Measurements from ENCODE around the gene REEP3.

Gene REEP3

DNA sequence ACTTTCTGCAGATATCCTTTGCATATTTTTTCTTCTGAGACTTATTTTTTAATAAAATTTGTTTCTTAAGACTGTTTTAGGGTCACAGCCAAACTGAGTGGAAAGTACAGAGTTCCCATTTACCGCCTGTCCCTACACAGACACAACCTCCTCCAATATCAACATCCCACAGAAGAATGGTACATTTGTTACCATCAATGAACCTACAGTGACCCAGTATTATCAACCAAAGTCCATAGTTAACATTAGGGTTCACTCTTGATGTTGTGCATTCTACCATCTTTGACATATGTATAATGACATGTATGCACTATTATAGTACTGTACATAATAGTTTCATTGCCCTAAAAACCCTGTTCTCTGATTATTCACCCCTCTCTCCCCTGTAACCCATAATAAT is 14.6 kb upstream of the REEP3 start:
- no peak for DNase-seq (ENCODE audit: low read depth)

DNA sequence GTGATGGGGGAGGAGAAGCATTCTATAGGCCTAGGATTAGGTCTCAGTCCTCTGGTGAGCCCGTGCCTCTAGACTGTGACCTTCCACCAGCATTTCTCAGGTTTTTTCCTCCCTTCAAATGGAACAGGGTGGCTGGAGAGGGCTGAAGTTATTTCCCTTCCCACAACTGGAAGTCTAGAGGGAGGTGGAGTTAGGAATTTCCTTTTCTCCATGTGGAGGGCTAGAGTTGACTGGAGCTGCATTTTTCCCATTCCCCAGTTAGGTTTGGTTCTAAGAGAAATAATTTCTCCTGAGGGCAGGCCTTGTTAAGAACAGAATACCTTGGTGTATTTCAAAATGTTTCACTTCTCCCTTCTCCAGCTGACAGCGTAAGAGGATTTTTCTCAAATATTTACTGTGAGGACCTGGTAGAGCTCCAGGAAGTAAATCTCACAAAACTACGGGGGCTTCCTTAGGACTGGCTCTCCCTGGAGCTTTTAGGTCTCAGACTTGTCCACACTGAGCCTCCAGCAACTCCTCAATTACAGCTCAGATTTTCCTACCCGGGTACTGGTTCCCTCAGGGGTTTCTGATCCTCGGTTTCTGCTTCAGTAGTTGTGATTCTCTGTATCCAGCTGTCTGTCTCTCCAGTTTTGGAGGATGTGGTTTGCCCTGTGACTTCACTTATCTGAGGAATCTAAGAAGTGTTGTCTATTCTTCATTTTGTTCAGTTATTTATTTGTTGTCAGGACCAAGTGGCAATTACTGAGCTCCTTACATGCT is 6.0 kb upstream of the REEP3 start:
- DNase-seq (ENCODE audit: low read depth), result no peak

DNA sequence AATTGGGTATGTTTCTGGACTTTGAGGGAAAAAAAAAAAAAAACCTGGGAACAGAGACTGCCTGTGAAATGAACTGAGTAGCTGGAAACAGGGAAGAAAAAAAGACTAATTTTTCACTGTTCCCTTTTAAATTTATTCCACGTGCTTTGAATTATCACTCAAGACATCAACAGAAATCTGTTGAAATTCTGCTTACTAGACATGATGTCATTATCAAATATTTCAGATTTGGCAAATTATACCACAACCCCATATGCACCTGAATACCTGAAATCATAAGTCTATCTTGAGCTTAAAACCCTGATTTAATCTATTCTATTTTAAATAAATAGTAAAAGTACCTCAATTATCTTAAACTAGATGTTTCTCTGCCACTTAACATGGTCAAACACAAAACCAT is 5.0 kb upstream of the REEP3 start:
- DNase-seq (ENCODE audit: low read depth), result no peak

DNA sequence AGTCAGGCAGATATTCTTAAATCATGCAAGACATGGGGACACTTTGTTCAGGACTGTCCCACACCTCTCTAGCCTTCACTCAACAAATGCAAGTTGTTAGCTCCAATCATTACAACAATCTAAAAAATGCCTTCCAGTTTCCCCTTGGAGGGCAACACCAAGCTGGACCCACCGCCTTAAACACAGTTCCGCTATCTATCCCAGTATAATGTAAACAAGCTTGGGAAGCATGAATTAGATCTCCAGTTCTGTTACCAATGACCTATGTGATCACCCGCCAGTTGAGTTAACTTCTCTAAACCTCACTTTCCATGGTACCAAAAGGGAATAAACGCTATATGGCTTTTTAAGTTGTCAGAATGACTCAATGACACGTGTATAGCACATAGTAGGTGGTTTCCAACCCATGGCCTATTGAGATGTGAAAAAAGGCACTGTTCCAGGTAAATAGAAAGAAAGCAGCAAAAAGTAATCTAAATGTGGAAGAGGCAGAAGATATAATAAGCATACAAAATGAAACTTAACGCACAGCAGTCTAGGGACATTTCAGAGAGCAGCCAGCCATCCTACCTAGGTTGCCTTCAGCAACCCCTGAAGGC is 2.4 kb upstream of the REEP3 start:
- no peak for DNase-seq (ENCODE audit: low read depth)

DNA sequence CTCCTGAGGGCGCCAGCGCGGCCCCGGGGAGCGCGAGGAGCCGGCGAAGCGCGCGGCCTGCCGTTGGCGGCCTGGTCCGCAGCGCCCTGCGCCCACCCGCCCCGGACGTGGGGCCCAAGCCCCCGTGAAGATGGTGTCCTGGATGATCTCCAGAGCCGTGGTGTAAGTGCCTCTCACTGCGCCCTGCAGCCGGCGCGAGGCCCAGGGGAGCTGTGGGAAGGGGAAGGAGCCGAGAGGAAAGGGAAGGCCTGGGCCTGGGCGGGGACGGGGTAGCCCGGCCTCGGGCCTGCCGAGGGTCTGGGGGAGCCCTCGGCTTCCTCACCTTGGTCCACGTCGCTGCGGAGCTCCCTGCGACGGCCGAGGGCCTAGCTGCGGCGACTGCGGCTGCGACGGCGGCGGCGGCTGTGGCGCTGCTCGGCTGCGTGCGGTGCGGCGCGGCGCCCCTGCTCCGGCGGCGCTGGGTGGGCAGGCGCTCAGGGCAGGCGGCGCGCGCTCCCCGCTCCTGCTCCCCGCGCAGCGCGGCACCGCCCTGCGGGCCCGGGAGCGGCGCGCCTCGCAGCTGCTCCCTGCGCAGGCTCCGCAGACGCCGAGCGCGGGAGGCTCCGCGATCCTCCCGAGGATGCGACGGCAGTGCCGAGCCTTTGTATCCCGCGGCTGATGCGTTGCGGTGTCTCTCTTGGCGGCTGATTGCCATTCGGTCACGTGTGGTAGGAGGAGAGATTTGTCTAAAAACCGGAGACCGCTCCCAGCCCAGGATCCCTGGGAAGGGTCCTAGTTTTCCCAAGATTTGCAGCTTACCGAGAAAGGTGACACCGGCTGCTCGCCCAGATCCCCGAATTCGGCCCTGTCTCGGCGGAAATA is 445 bp downstream of the REEP3 start:
- DNase-seq (ENCODE audit: low read depth), result peak; percentile 46

DNA sequence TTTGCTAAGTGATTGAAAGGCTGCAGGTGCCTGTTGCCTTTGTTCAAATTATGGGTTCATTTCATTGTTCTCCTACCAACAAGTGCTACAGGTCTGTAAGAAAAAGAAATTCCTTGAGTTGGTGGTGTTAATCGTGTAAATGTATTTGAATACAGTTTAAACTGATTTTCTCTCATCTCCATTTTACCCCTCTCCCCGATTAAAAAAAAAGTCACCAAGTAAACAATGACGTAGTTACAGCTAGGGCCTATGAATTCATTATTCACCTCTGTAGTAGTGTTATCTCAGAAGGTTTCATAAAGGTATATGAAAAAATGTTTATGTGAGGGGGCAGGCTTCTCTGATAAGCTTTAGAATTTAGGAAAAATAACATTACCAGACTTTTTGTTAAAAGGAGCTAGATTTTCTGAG is 1.1 kb downstream of the REEP3 start:
- DNase-seq (ENCODE audit: low read depth), result no peak

DNA sequence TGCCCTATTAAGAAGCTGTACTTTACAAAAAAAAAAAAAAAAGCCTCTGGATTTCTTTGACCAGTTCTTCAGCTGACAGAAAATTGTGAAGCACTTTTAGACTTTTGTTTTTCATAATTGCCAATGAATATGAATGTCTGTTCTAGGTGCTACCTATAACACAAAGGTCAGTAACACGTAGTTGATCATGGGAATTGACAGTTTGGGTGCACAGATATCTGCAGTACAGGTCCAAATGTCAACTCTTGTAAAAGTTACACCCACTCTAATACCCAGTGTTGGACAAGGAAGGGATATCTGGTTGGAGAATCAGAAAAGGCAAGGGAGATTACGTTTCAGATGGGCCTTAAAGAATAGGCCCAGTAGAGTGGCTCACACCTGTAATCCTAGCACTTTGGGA is 1.8 kb downstream of the REEP3 start:
- no peak for DNase-seq (ENCODE audit: low read depth)

DNA sequence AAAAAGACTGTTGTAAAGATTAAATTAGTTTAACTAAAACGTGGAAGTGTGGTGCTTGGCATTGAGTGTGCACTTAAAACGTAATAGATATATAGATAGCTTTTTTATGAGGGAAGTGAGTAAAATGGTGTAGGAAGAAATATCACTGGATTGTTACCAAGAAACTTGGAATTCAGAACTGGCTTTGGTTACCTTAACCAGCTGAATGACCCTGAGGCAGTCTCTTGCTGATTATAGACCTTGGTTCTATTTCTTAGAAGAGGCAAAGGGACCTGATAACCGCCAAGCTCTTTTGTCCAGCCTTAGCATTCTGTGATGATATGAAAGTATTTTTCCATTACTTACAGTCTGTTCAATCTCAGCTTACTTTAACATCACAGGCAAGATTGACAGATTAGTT is 3.8 kb downstream of the REEP3 start:
- no peak for DNase-seq (ENCODE audit: low read depth)

DNA sequence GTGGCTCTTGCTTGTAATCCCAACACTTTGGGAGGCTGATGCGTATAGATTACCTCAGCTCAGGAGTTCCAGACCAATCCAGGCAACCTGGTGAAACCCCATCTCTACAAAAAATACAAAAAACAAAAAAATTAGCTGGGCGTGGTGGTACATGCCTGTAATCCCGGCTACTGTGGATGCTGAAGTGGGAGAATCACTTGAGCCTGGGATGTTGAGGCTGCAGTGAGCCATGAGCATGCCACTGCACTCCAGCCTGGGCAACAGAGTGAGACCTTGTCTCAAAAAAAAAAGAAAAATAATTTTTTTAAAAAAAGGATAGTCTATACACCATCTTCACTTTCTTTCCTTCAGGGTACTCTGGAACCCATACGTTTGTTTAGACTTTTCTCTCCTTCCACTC is 6.2 kb downstream of the REEP3 start:
- no peak for DNase-seq (ENCODE audit: low read depth)

DNA sequence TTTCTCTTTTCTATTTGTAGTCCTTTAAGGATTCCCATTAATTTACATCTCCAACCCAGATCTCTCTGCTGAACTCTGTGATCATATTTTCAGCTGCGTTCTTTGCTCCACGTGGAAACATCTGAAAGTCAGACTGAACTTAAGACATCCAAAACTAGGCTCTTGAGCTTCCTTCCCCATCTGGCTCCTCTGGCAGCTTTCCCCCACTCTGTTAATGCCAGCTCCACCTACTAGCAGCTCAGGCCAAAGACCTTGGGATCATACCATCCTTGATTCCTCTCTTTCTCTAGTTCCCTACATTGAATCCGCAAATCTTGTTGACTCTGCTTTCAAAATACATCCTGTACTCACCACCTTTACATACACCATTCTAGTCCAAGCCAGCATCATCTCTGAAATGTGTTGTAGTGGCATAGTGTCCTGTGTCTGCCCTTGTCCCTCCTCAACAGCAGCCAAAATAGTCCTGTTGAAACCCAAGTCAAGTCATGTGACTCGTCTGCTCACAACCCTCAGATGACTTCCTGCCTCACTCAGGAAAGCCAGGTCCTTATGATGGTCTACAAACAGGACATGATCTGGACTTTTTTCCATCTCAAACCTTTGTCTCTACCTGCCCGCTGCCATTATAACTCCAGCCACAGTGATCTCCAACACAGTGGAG is 7.0 kb downstream of the REEP3 start:
- no peak for DNase-seq (ENCODE audit: low read depth)

DNA sequence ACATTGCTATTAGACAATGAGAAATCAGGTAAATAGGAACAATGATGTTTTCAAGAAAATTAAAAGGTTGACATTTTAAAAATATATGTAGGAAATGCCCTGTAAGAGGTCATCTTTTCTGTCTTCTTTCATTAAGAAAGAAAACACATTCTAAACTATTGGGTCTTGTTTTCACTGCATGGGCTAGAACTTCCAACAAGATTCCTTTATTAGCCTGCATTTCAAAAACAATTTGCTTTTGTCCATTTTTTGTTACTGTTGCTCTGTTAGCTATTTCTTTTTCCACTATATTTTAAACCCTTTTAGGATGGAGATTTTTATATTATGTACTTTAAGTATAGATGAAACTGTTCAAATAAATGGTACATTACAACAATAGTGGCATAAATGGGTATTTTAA is 9.2 kb downstream of the REEP3 start:
- DNase-seq (ENCODE audit: low read depth), result no peak

DNA sequence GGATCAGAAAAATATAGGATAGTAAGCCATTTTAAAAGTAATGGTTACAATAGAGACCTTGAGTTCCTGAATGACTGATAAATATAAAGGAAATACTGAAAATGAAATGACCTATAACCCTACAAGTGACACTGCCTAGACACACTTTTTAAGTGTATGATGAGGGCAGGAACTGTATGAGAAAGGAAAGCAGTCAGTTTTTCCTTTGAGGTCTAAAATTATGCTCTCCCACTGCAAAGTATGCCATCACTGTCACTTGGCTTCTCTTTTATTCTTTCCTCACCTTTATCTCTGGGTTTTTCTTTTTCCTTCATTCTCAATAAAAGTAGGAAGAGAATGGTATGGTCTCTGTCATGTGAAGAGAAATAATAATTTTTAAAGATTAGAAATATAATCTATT is 13.5 kb downstream of the REEP3 start:
- DNase-seq (ENCODE audit: low read depth), result no peak

DNA sequence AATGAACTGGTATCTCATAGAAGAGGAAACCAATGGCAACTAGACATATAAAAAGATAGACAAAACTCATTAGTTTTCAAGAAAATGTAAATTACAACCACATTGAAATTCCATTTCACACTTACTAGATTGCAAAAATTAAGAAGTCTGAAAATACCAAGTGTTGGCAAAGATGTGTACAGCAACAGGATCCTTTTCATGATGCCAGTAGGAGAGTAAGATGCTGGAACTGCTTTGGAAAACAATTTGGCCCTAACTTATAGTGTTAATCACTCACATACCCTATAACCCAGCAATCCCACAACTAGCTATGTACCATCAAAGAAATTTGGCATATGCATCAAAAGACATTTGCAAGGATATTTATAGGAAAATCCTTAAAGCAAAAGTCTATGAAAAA is 15.5 kb downstream of the REEP3 start:
- DNase-seq (ENCODE audit: low read depth), result no peak

DNA sequence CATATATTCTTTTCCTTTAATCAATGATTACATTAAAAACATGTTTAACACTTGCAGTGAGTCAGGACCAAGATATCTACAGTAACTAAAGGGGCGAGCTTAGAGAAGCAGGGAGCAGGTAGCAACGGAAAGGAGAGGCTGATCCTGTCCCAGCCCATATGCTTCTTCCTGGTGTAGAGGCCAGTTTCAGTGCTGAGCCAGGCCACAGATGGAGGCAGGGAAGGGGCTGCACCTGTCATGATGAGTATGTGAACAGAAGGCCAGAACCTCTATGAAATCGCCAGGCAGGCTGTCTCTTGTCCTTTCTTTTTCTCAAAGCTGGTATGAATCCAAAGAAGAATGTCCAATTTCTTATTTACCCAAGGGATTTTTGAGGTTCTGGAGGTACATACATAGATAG is 16.3 kb downstream of the REEP3 start:
- DNase-seq (ENCODE audit: low read depth), result no peak

DNA sequence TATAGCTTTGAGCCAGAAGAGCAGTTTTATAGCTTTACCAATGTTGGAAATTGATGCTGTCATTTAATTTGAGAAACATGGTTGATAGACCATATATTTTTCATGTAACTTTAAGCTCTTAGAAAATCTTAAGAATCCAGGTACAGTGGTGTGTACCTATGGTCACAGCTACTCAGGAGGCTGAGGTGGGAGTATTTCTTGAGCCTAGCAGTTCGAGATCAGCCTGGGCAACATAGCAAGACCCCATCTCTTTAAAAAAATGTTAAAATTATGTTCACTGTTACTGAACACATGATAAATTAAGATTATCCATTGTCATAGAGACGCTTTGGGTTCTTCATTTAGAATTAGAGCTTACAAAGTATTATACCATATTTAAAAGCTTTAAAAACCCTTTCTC is 18.2 kb downstream of the REEP3 start:
- no peak for DNase-seq (ENCODE audit: low read depth)

DNA sequence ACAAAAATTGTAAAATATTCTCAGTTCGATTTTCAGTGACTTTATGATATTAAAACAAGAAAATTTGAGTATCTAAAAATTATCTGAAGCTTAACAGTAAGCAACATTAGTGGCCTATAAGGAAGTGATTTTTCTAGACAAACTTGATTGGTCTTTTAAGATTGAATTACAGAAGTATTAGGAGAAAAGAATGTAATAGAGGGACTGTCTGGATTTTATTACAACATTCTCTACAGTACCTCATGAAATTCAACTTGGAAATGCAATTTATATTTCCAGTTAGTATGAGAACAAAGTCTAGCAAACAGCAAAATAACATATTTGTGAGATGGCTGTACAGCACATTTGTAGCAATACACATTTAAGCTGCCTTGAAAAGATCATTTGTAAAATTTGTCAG is 18.8 kb downstream of the REEP3 start:
- no peak for DNase-seq (ENCODE audit: low read depth)

DNA sequence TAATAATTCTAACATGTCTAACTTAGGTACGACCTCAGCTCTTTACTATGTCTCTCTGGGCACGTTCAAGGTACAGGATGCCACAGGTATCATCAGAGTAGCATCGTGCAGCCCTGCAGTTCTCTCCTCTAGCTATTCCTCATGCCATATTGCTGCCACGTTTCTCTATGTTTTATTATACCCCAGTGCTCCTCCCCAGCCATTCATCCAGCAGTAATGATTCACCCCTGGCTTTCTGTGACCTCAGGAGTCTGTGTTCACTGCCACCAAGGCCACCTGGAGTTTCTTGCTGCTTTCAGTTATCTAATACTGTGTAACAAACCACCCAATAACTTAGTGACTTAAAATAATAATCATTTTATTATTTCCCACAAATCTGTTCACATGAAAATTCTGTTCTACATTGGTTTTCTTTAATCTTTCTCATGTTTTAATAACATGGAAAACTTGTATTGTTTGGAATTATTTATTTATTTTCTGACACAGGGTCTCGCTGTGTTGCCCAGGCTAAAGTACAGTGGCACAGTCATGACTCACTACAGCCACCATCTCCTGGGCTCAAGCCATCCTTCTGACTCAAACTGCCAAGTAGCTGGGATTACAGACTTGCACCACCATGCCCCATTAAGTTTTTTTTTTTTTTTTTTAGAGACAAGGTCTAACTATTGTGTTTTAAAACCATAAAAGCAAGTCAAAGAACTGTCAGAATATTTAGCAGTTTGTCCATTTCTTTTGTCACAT is 21.8 kb downstream of the REEP3 start:
- DNase-seq (ENCODE audit: low read depth), result no peak

DNA sequence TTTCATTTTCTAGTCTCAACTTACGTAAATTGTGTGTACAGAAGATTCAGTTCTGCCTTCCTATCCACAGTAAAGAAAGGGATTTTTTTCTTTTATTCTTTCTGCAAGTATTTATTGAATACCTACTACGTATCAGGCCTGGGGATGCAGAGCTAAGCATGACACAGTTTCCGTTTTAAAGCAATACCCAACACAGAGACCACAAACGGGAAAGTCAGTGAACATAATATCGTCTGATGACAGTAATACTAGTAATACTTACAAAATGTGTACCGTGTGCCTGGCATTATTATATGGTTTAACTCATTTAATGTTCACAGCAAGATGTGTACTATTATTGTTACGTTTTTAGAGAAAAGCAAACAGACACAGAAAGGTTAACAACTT is 22.4 kb downstream of the REEP3 start:
- DNase-seq (ENCODE audit: low read depth), result no peak

DNA sequence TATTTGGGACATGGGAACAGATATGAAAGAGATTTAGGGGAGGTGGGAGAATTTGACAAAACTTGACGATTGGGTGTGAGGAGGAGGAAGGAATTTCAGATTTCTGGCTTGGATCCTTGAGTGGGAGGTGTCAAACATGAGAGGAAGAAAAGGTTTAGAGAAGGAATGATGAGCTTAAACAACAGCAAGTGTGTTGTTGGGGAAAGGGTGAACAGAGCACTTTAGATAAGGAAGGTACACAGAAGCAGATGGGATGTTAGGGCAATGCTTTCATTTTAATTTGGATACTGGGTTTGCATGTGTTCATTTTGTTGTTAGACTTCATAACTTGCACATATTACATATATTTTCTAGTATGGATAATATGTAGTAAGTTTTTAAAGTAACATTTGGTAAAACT is 23.2 kb downstream of the REEP3 start:
- DNase-seq (ENCODE audit: low read depth), result no peak

DNA sequence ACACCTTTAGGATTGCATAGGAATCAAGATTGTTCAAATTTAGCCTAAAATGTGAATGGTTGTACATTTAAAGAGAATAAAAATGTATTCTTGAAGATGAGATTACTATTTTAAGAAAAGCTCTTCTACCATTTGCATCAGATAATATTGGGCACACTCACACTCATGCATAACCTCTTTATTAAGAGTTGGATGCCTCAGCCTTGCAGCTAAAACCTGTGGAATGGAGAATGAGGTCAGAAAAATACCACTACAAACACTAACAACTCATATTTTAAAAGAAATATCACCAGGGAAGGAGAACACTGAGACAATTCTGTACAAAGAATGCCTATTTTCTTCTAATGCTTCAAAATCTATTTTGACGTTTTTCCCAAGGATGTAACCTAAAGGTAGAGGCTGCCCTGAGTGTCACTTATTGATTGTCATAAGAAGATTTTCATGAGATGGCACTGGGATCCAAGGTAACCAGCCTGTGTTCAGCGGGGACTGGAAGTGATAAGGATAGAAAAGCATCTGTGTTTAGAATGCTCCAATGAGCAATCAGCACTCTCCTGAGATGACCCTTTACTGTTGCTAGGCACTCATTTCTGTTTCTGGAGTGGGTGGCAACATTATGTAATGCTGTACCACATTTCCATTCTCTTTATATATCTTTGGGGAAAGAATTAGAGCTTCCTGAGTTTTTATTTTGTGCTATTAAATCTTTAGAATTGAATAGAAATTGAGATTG is 26.6 kb downstream of the REEP3 start:
- DNase-seq (ENCODE audit: low read depth), result no peak

DNA sequence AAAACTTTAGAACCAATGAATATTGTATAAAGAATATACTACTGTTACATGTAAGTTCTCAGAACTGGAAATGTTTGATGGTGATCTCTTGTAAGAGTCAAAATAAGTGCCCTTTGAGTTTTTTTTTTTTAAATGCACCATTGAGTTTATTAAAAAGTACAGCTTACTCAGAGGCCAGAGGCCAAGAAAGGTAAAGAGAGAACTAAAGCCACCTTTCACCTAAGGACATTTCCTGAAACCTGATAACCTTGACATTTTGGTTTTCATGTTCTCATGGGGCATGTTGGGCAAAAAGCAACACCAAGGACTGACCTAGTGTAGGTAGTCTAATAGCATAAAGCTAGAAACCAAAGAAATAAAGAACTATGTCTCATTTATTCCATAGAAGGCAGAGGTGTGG is 27.7 kb downstream of the REEP3 start:
- no peak for DNase-seq (ENCODE audit: low read depth)
